A673 (cell line): ENCODE measurements around the gene SCGB1C2. TPM values are rescaled to one million over a fixed set of nuclear protein-coding genes. Genes with fewer than 3 reads are reported as not detected.

Experiments used
- BruUV-seq: library from RNA; stranded (reverse); fragments of 400-500 nt; replicated peaks from 2 replicates; lab custom pipeline; 2021; lab: Mats Ljungman, UMichigan
- CTCF ChIA-PET: fragments of 300-600 bp; sonication (Branson Sonifier 250); formaldehyde crosslinking; loops from one replicate; lab custom pipeline; 2022; ENCODE audit warnings: antibody characterized with exemption; lab: Charles Lee
- POLR2A ChIA-PET: fragments of 300-600 bp; sonication (Branson Sonifier 250); formaldehyde crosslinking; loops from one replicate; lab custom pipeline; 2022; ENCODE audit warnings: antibody characterized with exemption; ENCODE audit not compliant: low non-redundant PET; lab: Charles Lee
- DNase-seq: peaks from one replicate; pipeline ENCODE4 v3.0.0-alpha.2; 2015; ENCODE audit warnings: low spot score
- H3K27ac ChIP-seq: fragments of 200-600 bp; sonication (generic); 2 replicates; pipeline ENCODE4 v1.5.1; 2016; ENCODE audit warnings: mixed run types, low read depth, mild to moderate bottlenecking, mixed read lengths, antibody characterized with exemption, low read length; ENCODE audit not compliant: poor library complexity, severe bottlenecking
- H3K27me3 ChIP-seq: fragments of 200-600 bp; sonication (generic); replicated peaks from 2 replicates; pipeline ENCODE4 v1.6.1; 2017; ENCODE audit warnings: mixed run types, low read depth, mild to moderate bottlenecking, mixed read lengths, antibody characterized with exemption, low read length; ENCODE audit not compliant: insufficient read depth, poor library complexity
- H3K36me3 ChIP-seq: fragments of 200-600 bp; sonication (generic); 2 replicates; pipeline ENCODE4 v1.6.1; 2016; ENCODE audit warnings: mixed run types, mild to moderate bottlenecking, mixed read lengths, antibody characterized with exemption, low read length; ENCODE audit not compliant: insufficient read depth, poor library complexity, severe bottlenecking
- H3K4me1 ChIP-seq: fragments of 200-600 bp; sonication (generic); 2 replicates; pipeline ENCODE4 v1.6.1; 2017; ENCODE audit warnings: mixed run types, mild to moderate bottlenecking, mixed read lengths, antibody characterized with exemption, low read length; ENCODE audit not compliant: insufficient read depth, poor library complexity, severe bottlenecking
- H3K4me3 ChIP-seq: fragments of 200-600 bp; sonication (generic); 2 replicates; pipeline ENCODE4 v1.5.1; 2016; ENCODE audit warnings: low read depth, mixed run types, mild to moderate bottlenecking, mixed read lengths, low read length; ENCODE audit not compliant: poor library complexity, severe bottlenecking
- H3K9me3 ChIP-seq: fragments of 200-600 bp; sonication (generic); 2 replicates; pipeline ENCODE4 v1.6.1; 2016; ENCODE audit warnings: mixed run types, low read depth, mild to moderate bottlenecking, mixed read lengths, antibody characterized with exemption, low read length; ENCODE audit not compliant: poor library complexity, severe bottlenecking
- EZH2 ChIP-seq: fragments of 200-600 bp; sonication (generic); IDR thresholded peaks from 2 replicates; pipeline ENCODE4 v1.6.1; 2017; ENCODE audit warnings: borderline replicate concordance, low read depth, mild to moderate bottlenecking, mixed read lengths, antibody characterized with exemption, low read length; ENCODE audit not compliant: poor library complexity, severe bottlenecking
- intact Hi-C: fragments of 100-400 bp; cut with micrococcal nuclease; formaldehyde crosslinking; loops from one replicate; pipeline ENCODE4 v1.10.0; 2022; ENCODE audit not compliant: unreplicated experiment
- total RNA-seq: library from RNA; stranded (reverse); gene quantifications from 2 replicates; pipeline ENCODE4 v1.2.3, GENCODE V29; 2021
- TF ChIP-seq, protein P1 (sequence below): fragments of 300-800, 200-600 bp; sonication (generic); conservative IDR thresholded peaks from 2 replicates; pipeline ENCODE4 v1.5.1; 2017; ENCODE audit warnings: low read depth, mild to moderate bottlenecking, antibody characterized with exemption, low read length, moderate library complexity, mixed read lengths

The SCGB1C2 gene
- total RNA-seq, 1 experiment from 2014 or later: not detected

- H3K36me3 ChIP-seq: no peaks in the 10 kb centered on the region
- no peak overlapping the region for H3K27ac ChIP-seq
- no peaks in the 10 kb centered on the region for H3K27me3 ChIP-seq
- H3K4me1 ChIP-seq: no peaks in the 10 kb centered on the region
- no peak overlapping the region for H3K4me3 ChIP-seq
- no TSS peak for BruUV-seq
- POLR2A ChIA-PET: no interaction called here
- TF ChIP-seq, protein P1, sequence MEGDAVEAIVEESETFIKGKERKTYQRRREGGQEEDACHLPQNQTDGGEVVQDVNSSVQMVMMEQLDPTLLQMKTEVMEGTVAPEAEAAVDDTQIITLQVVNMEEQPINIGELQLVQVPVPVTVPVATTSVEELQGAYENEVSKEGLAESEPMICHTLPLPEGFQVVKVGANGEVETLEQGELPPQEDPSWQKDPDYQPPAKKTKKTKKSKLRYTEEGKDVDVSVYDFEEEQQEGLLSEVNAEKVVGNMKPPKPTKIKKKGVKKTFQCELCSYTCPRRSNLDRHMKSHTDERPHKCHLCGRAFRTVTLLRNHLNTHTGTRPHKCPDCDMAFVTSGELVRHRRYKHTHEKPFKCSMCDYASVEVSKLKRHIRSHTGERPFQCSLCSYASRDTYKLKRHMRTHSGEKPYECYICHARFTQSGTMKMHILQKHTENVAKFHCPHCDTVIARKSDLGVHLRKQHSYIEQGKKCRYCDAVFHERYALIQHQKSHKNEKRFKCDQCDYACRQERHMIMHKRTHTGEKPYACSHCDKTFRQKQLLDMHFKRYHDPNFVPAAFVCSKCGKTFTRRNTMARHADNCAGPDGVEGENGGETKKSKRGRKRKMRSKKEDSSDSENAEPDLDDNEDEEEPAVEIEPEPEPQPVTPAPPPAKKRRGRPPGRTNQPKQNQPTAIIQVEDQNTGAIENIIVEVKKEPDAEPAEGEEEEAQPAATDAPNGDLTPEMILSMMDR: no peak
- TF ChIP-seq EZH2: no peak
- intact Hi-C loops: no loop called here
- DNase-seq: no peak
- H3K9me3 ChIP-seq: no peaks in the 10 kb centered on the region
- CTCF ChIA-PET: no interaction called here
Measured at GRCh38 chr17:173166-173911, 36.0 kb downstream of the SCGB1C2 start.

DNA sequence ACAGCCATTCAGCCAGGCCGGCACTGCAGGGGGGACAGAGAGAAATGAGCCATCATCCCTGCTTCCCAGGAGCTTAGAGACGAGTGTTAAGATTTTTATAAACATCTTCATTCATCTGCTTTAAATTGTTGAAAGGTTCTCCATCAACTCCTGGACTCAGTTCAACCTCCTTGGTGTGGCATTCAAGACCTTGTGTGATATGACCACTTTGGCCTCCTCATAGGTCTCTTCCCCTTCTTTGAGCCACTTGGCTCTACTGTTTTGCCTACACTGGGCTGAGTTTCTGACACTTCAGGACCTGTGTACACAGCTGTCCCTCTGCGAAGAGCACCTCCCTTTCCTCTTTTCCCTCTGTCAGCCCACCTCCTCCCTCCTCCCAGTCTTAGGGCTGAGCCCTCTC lies 39.8 kb downstream of the SCGB1C2 start:
- DNase-seq: no peak
- Histone ChIP-seq H3K27me3 (peaks cover 25% of the 10 kb centered on the region), H3K4me1 (no peaks in the 10 kb centered on the region), H3K27ac (no peak overlapping the region), H3K36me3 (no peaks in the 10 kb centered on the region), H3K9me3 (no peaks in the 10 kb centered on the region), H3K4me3 (no peak overlapping the region)
- intact Hi-C loops: no loop called here
- no TSS peak for BruUV-seq
- TF ChIP-seq, protein P1: no peak
- ChIA-PET CTCF (no interaction called here), POLR2A (interaction anchor here (0.7 kb wide), 1 partner anchor 1489 kb away, joined by 16 read pairs; no protein-coding TSS in a partner anchor)

DNA sequence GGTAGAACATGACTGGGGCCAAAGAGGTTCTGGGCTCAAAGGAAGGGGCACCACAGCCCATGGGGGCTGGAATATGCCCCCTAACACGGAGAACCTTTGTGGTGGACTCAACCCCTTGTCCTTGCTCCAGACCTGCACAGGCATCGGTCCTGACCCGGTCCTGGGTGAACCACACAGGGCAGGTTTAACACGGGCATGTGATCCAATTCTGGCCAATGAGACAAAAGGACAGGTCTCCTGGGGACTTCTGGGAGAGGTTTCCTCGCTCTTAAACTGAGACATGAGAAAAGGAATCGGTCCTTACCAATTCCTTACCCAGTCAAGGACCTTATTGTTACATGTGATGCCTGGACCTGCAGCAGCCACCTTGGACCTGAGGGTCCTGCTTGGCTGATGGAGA lies 40.4 kb downstream of the SCGB1C2 start:
- DNase-seq: no peak
- Histone ChIP-seq H3K36me3 (no peaks in the 10 kb centered on the region), H3K27me3 (peaks cover 31% of the 10 kb centered on the region), H3K9me3 (no peaks in the 10 kb centered on the region), H3K4me1 (no peaks in the 10 kb centered on the region), H3K27ac (no peak overlapping the region), H3K4me3 (no peak overlapping the region)
- POLR2A ChIA-PET: no interaction called here
- TF ChIP-seq EZH2: no peak
- TF ChIP-seq, protein P1: no peak
- CTCF ChIA-PET: no interaction called here
- BruUV-seq: no TSS peak
- intact Hi-C loops: no loop called here
